HG03097 (cell line): ENCODE measurements around the gene S100A14.

Experiments used
- ATAC-seq: cut with Tn5 transposase; IDR thresholded peaks from one replicate; pipeline ENCODE4 v1.9.1; 2021; ENCODE audit not compliant: unreplicated experiment, low FRiP score

Gene S100A14

DNA sequence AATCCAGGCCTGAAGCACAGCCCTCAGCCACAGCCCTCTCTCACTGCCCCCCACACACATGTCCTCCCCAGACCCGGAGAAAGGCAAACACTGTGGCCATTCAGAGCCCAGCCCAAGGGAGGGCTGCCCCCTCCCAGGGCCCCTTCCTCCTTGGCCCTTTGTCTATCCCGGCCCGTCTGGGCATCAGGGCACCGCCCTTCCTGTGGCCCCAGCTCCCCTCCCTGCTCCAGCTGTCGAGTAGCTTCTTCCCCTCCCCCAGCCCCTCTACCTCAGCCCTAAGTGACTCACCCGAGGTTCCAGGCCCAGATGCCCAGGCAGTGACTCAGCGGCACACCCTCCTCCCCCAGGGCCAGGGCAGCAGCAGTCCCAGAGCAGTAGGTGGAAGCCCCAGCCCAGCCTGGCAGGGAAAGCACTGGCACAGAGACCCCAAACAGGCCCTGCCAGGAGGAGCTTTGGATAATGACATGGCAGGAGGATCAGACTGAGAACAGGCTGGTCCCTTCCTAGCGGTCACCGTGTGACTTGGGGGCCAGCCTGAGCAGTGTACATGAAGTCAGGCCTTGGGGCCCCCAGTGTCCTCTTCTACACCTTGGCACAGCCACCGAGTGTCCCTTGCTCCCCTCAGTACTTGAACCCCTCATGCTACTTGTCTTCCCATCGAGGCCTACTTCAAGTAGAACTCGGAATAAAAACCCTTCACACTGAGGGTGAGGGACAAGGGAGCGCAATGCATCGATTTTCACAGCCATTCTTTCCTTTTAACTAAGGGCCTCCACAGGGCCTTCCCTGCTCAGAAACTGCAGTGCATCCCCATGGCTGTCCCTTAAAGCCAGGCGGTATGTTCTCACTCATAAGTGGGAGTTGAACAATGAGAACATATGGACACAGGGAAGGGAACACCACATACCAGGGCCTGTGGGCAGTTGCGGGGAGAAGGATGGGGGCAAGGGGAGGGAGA, 49.4 kb downstream of the S100A14 start:
- no peak for ATAC-seq

DNA sequence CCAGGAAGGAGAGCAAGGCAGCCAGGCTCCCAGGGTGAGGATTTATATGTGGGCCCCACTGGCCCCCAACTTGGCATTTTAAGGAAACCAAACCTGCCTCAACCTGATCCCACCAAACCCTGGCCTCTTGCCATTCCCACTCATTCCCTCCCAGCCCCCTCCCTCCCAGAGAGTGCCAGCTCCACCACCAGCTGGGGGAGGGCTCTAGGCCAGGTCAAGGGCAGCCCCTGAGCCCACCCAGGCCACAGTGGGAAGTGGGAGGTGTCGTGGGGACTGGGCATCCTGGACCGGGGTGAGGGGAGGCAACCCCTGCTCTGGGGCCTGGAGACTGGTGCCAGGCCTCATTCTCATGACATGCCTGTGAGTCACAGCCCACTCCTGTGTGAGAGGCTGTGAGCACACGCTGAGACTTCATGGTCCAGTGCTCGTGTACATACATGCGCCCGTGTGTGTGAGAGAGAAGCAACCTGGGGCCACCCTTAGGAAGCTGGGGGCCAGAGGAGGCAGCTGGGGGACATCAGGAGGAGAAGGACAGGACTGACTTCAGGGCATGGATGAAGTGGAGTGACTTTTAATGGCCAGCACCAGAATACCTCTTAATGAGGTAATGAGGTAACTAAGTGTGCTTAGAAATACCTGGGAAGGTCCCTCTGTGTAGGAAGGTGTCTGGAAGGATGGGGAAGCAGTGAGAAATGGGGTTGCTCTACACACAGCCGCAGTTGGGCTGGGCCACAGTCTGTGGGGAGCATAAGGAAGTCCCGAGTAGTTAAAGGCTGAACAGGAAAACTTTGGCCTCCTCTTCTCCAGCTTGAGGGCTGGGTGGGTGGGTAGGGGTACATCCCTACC, 50.4 kb downstream of the S100A14 start, which contains the start of gene S100A2:
Gene S100A2 (minus strand): TSS at position 316 of the 846 bp plus-strand sequence. CDS start 1,967 bp downstream, outside the sequence.
- ATAC-seq, result no peak
